HepG2 (cell line): Measurements from ENCODE around the gene ZNHIT1. TPM values are rescaled to one million over a fixed set of nuclear protein-coding genes. Genes with fewer than 3 reads are reported as not detected.

Source experiments
- AFF4 ChIP-seq: sonication (generic); formaldehyde crosslinking; IDR thresholded peaks from 2 replicates; pipeline ENCODE4 v1.4.0; 2020; ENCODE audit warnings: missing genetic modification reagents
- ATF2 ChIP-seq: sonication (generic); formaldehyde crosslinking; IDR thresholded peaks from 2 replicates; pipeline ENCODE4 v1.4.0; 2020; ENCODE audit warnings: missing genetic modification reagents
- CBX1 ChIP-seq: IDR thresholded peaks from one replicate; pipeline ENCODE4 v1.6.1; 2016; ENCODE audit warnings: antibody characterized with exemption, low read depth
- FOXJ3 ChIP-seq: sonication (generic); formaldehyde crosslinking; IDR thresholded peaks from 2 replicates; pipeline ENCODE4 v1.4.0; 2020; ENCODE audit warnings: missing genetic modification reagents, mild to moderate bottlenecking, borderline replicate concordance
- GLI4 ChIP-seq: sonication (generic); formaldehyde crosslinking; IDR thresholded peaks from 2 replicates; pipeline ENCODE4 v1.5.1; 2020; ENCODE audit warnings: missing genetic modification reagents, mild to moderate bottlenecking, moderate library complexity, borderline replicate concordance
- GZF1 ChIP-seq: sonication (generic); formaldehyde crosslinking; IDR thresholded peaks from 2 replicates; pipeline ENCODE4 v1.5.1; 2020; ENCODE audit warnings: mild to moderate bottlenecking, missing genetic modification reagents
- MED1 ChIP-seq: sonication (generic); formaldehyde crosslinking; IDR thresholded peaks from 2 replicates; pipeline ENCODE4 v1.4.0; 2020; ENCODE audit warnings: missing genetic modification reagents
- MLLT10 ChIP-seq: sonication (generic); formaldehyde crosslinking; IDR thresholded peaks from 2 replicates; pipeline ENCODE4 v1.4.0; 2020; ENCODE audit warnings: missing genetic modification reagents
- NR2F1 ChIP-seq, 2 experiments: fragments of 450-650 bp in 1 of 2; formaldehyde crosslinking in 1 of 2; IDR thresholded peaks; 2 replicates each; pipeline versions ENCODE4 v1.5.0 to v1.6.1; 2016 to 2020; ENCODE audit warnings: mild to moderate bottlenecking in 1 of 2, missing compliant biosample characterization in 1 of 2, missing genetic modification reagents in 1 of 2, moderate library complexity in 1 of 2
- PLSCR1 ChIP-seq: sonication (generic); formaldehyde crosslinking; IDR thresholded peaks from 2 replicates; pipeline ENCODE4 v1.5.0; 2020; ENCODE audit warnings: missing genetic modification reagents, mild to moderate bottlenecking, borderline replicate concordance
- POLR2A ChIP-seq, 2 experiments: IDR thresholded peaks; 2 replicates each; pipeline ENCODE4 v1.6.1; 2011; ENCODE audit warnings: low read depth in 2 of 2, low read length in 2 of 2, mild to moderate bottlenecking in 1 of 2, moderate library complexity in 1 of 2; ENCODE audit not compliant: insufficient read depth in 1 of 2
- POLR2G ChIP-seq: fragments of 200-400 bp; formaldehyde crosslinking; IDR thresholded peaks from 2 replicates; pipeline ENCODE4 v1.6.1; 2018; ENCODE audit warnings: mild to moderate bottlenecking, low read depth, low read length, moderate library complexity
- RBFOX2 ChIP-seq: fragments of 200-400 bp; formaldehyde crosslinking; IDR thresholded peaks from 2 replicates; pipeline ENCODE4 v1.6.1; 2017; ENCODE audit warnings: low read depth, mild to moderate bottlenecking, low read length
- SKI ChIP-seq: fragments of 450-650 bp; IDR thresholded peaks from one replicate; pipeline ENCODE4 v1.6.1; 2018; ENCODE audit warnings: mild to moderate bottlenecking; ENCODE audit not compliant: partially characterized antibody
- ZNF3 ChIP-seq: IDR thresholded peaks from 2 replicates; pipeline ENCODE4 v1.7.0; 2017; ENCODE audit warnings: inconsistent platforms
- ZNF460 ChIP-seq: sonication (generic); formaldehyde crosslinking; IDR thresholded peaks from 2 replicates; pipeline ENCODE4 v1.5.1; 2020; ENCODE audit warnings: missing genetic modification reagents, mild to moderate bottlenecking, borderline replicate concordance
- ZNF513 ChIP-seq: sonication (generic); formaldehyde crosslinking; conservative IDR thresholded peaks from 2 replicates; pipeline ENCODE4 v1.5.0; 2020; ENCODE audit warnings: missing genetic modification reagents
- ZNF572 ChIP-seq: sonication (generic); formaldehyde crosslinking; IDR thresholded peaks from 2 replicates; pipeline ENCODE4 v1.5.1; 2020; ENCODE audit warnings: mild to moderate bottlenecking, missing genetic modification reagents
- ZNF580 ChIP-seq: IDR thresholded peaks from 2 replicates; pipeline ENCODE4 v1.6.1; 2016; ENCODE audit warnings: low read depth, borderline replicate concordance
- polyA plus RNA-seq, 8 experiments: library from polyadenylated mRNA; depleted of rRNA in 3 of 8; stranded (reverse) in 7 of 8; unstranded in 1 of 8; fragments of >200 nt; fragmentation: Illumina TruSeq in 4 of 8; extraction: Trizol in 4 of 8; gene quantifications; 2 replicates each; pipeline versions ENCODE4 v1.2.1 to v1.2.3, GENCODE V29; 2011 to 2016; ENCODE audit warnings: low read depth in 4 of 8, missing spikeins in 1 of 8, mixed read lengths in 1 of 8; ENCODE audit not compliant: insufficient read depth in 1 of 8
- total RNA-seq, 5 experiments: library from RNA; depleted of rRNA; stranded (reverse); fragments of >200 nt; fragmentation: Illumina TruSeq; extraction: Trizol; gene quantifications; 2 replicates each; pipeline ENCODE4 v1.2.3, GENCODE V29; 2016; ENCODE audit warnings: low read depth in 1 of 5

The ZNHIT1 gene
- total and polyA plus RNA-seq, 2 of the 13 experiments (the other 11 are each of a cell fraction or from before 2014, with no cell fraction given) = 32.5 to 64.5 TPM

- TF ChIP-seq AFF4 (CRISPR knock-in tag) = no peak
- no peak for TF ChIP-seq ZNF572 (CRISPR knock-in tag)
- TF ChIP-seq MLLT10 = no peak
- TF ChIP-seq SKI = no peak
- no peak for TF ChIP-seq ZNF580
- TF ChIP-seq CBX1 = no peak
- no peak for TF ChIP-seq FOXJ3
- no peak for TF ChIP-seq ZNF3 (CRISPR knock-in tag)
- TF ChIP-seq POLR2G = peak; percentile 48
- TF ChIP-seq RBFOX2 = peak; percentile 62
- TF ChIP-seq GZF1 (CRISPR knock-in tag) = no peak
- no peak for TF ChIP-seq ATF2
- TF ChIP-seq PLSCR1 = no peak
- no peak for TF ChIP-seq ZNF460
- no peak for TF ChIP-seq MED1
- no peak for TF ChIP-seq ZNF513 (CRISPR knock-in tag)
- TF ChIP-seq NR2F1 (CRISPR knock-in tag; IDR thresholded peaks at IDR 0.05) = no peak
- peak in 1 of 2 experiments; percentile 51; a peak in 1 of 4 replicates for TF ChIP-seq POLR2A (IDR thresholded peaks at IDR 0.05; ENCODE audit: insufficient read depth in 1 of 2, low read depth in 2 of 2, low read length in 2 of 2)
- TF ChIP-seq GLI4 (CRISPR knock-in tag) = no peak
Observed at GRCh38 chr7:101208794-101209193, 9.2 kb upstream of the ZNHIT1 start (continued).
